ENCODE data around the gene CA10. TPM values are rescaled to one million over a fixed set of nuclear protein-coding genes. Genes with fewer than 3 reads are reported as not detected.

Gene CA10
- total RNA-seq, 1 experiment from 2014 or later, result 0.46 TPM

GRCh38 chr17:51604299-51605020, 554.1 kb downstream of the CA10 start:
- Histone ChIP-seq H3K27me3 (ENCODE audit: insufficient read depth, low read length) (no peaks in the 10 kb centered on the region), H3T11ph (ENCODE audit: low read length) (no peak overlapping the region), H3K4me1 (ENCODE audit: insufficient read depth, low read length) (no peaks in the 10 kb centered on the region), H2BK15ac (ENCODE audit: low read depth, low read length) (no peak overlapping the region), H3K79me2 (ENCODE audit: insufficient read depth, low read length) (no peaks in the 10 kb centered on the region), H2AFZ (ENCODE audit: low read length) (no peak overlapping the region), H3K14ac (ENCODE audit: insufficient read depth, low read length) (no peak overlapping the region), H3K9me3 (ENCODE audit: control insufficient read depth, low read depth, low read length) (no peaks in the 10 kb centered on the region), H2BK120ac (ENCODE audit: low read depth, low read length, poor library complexity, severe bottlenecking) (no peak overlapping the region), H3K23me2 (ENCODE audit: insufficient read length, low read depth, low read length, poor library complexity, severe bottlenecking) (no peaks in the 10 kb centered on the region), H3K4me2 (ENCODE audit: insufficient read depth, insufficient read length, low read length) (no peak overlapping the region), H3K79me1 (ENCODE audit: insufficient read depth, low read depth, low read length, poor library complexity, severe bottlenecking) (no peaks in the 10 kb centered on the region), H2BK20ac (ENCODE audit: low read depth, low read length, poor library complexity, severe bottlenecking) (no peak overlapping the region), H3K56ac (ENCODE audit: insufficient read length, low read depth, low read length) (no peak overlapping the region), H4K91ac (ENCODE audit: insufficient read length, low read depth, low read length) (no peak overlapping the region), H4K20me1 (ENCODE audit: control insufficient read depth, insufficient read depth, insufficient read length) (no peaks in the 10 kb centered on the region), H3K18ac (ENCODE audit: insufficient read length, low read depth, low read length) (no peak overlapping the region), H2BK12ac (ENCODE audit: insufficient read length, low read depth, low read length) (no peak overlapping the region), H3K23ac (ENCODE audit: insufficient read length, low read depth, low read length) (no peak overlapping the region), H4K5ac (ENCODE audit: insufficient read length, low read depth, low read length) (no peak overlapping the region), H3K27ac (ENCODE audit: insufficient read length, low read depth, low read length) (no peak overlapping the region), H2BK5ac (ENCODE audit: insufficient read length, low read length) (no peak overlapping the region), H3K9ac (ENCODE audit: extremely low read depth, insufficient read length, low read length) (no peak overlapping the region), H4K8ac (replicated peaks; ENCODE audit: insufficient read length, low read depth, low read length) (no peak overlapping the region), H3K4ac (ENCODE audit: low read depth, low read length) (no peak overlapping the region), H2AK5ac (ENCODE audit: insufficient read length, low read length) (no peak overlapping the region)
- no peak overlapping the region for H3K27ac Mint-ChIP-seq
- TF ChIP-seq, protein P1, sequence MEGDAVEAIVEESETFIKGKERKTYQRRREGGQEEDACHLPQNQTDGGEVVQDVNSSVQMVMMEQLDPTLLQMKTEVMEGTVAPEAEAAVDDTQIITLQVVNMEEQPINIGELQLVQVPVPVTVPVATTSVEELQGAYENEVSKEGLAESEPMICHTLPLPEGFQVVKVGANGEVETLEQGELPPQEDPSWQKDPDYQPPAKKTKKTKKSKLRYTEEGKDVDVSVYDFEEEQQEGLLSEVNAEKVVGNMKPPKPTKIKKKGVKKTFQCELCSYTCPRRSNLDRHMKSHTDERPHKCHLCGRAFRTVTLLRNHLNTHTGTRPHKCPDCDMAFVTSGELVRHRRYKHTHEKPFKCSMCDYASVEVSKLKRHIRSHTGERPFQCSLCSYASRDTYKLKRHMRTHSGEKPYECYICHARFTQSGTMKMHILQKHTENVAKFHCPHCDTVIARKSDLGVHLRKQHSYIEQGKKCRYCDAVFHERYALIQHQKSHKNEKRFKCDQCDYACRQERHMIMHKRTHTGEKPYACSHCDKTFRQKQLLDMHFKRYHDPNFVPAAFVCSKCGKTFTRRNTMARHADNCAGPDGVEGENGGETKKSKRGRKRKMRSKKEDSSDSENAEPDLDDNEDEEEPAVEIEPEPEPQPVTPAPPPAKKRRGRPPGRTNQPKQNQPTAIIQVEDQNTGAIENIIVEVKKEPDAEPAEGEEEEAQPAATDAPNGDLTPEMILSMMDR (conservative IDR thresholded peaks at IDR 0.05), result no peak
- WGBS (ENCODE audit: extremely low coverage, insufficient read length, low lambda C conversion rate), result no CpG with 5 or more reads among the region's 2 CpGs
- peaks cover 6% of the 10 kb centered on the region; the same call in 1 of the 2 replicates for H3K27me3 Mint-ChIP-seq (ENCODE audit: low read depth)
- no peaks in the 10 kb centered on the region for H3K9me3 Mint-ChIP-seq
- peaks cover 0 to 4% (median 0%) of the 10 kb centered on the region in 3 experiments; a peak in 2 of 7 replicates for H3K36me3 Mint-ChIP-seq (ENCODE audit: insufficient read depth in 1 of 3, low read depth in 3 of 3)
- no peak for DNase-seq
- no peak overlapping the region for H3K4me3 Mint-ChIP-seq
- peaks cover 7 to 17% of the 10 kb centered on the region in 2 experiments for H3K4me1 Mint-ChIP-seq

Measured in H9 (cell line).